SK-N-SH treated with all-trans-retinoic acid at 6 μM for 48 hours (cell line): ENCODE results near the gene SHANK1.
A peak's percentile ranks its signal among the peaks of the same experiment; 100 is the strongest.
"Not testable (repeated sequence)": the region's sequence is repeated elsewhere in the genome, so short reads cannot be mapped to it uniquely, and the experiment has no call there.

ENCODE experiments used
- ATAC-seq: fragments of 200-7000 bp; cut with Tn5 transposase; 3 replicates; pipeline ENCODE4 v1.9.1; 2020; ENCODE audit warnings: mild to moderate bottlenecking, moderate library complexity
- ARNTL ChIP-seq: fragments of 450-650 bp; formaldehyde crosslinking; IDR thresholded peaks from 2 replicates; pipeline ENCODE4 v1.5.0; 2020; ENCODE audit warnings: low read depth, mild to moderate bottlenecking, moderate library complexity, borderline replicate concordance
- BACH2 ChIP-seq: fragments of 250-450 bp; sonication (Bioruptor Pico); IDR thresholded peaks from 2 replicates; pipeline ENCODE4 v1.9.0; 2021; ENCODE audit warnings: mild to moderate bottlenecking, borderline replicate concordance
- CSDC2 ChIP-seq: fragments of 250-450 bp; sonication (Bioruptor Pico); IDR thresholded peaks from 2 replicates; pipeline ENCODE4 v1.5.0; 2020; ENCODE audit warnings: mild to moderate bottlenecking, moderate library complexity
- CSRNP3 ChIP-seq: fragments of 250-450 bp; sonication (Bioruptor Pico); IDR thresholded peaks from 2 replicates; pipeline ENCODE4 v1.5.1; 2021; ENCODE audit warnings: mild to moderate bottlenecking, moderate library complexity
- ESRRG ChIP-seq: fragments of 250-450 bp; sonication (Bioruptor Pico); IDR thresholded peaks from 2 replicates; pipeline ENCODE4 v1.6.1; 2021; ENCODE audit warnings: mild to moderate bottlenecking
- GLIS3 ChIP-seq: fragments of 250-450 bp; sonication (Bioruptor Pico); IDR thresholded peaks from 2 replicates; pipeline ENCODE4 v1.5.0; 2020; ENCODE audit warnings: mild to moderate bottlenecking, moderate library complexity
- OSR1 ChIP-seq: fragments of 250-450 bp; sonication (Bioruptor Pico); IDR thresholded peaks from 2 replicates; pipeline ENCODE4 v1.8.0; 2022; ENCODE audit warnings: moderate library complexity, mild to moderate bottlenecking, inconsistent platforms
- PPARA ChIP-seq: fragments of 250-450 bp; sonication (Bioruptor Pico); IDR thresholded peaks from 2 replicates; pipeline ENCODE4 v1.5.0; 2020; ENCODE audit warnings: mild to moderate bottlenecking, borderline replicate concordance
- TCF4 ChIP-seq: fragments of 250-450 bp; sonication (Bioruptor Pico); IDR thresholded peaks from 2 replicates; pipeline ENCODE4 v1.8.0; 2021; ENCODE audit warnings: mild to moderate bottlenecking, moderate library complexity, borderline replicate concordance
- TOX ChIP-seq: fragments of 250-450 bp; sonication (Bioruptor Pico); IDR thresholded peaks from 2 replicates; pipeline ENCODE4 v1.8.0; 2021; ENCODE audit warnings: mild to moderate bottlenecking, moderate library complexity, borderline replicate concordance
- TSHZ2 ChIP-seq: fragments of 250-450 bp; sonication (Bioruptor Pico); IDR thresholded peaks from 2 replicates; pipeline ENCODE4 v1.5.0; 2020; ENCODE audit warnings: mild to moderate bottlenecking, moderate library complexity
- ZC3H10 ChIP-seq: fragments of 250-450 bp; sonication (Bioruptor Pico); IDR thresholded peaks from 2 replicates; pipeline ENCODE4 v1.5.1; 2021; ENCODE audit warnings: mild to moderate bottlenecking, moderate library complexity
- ZFP3 ChIP-seq: fragments of 250-450 bp; sonication (Bioruptor Pico); IDR thresholded peaks from 2 replicates; pipeline ENCODE4 v1.5.0; 2020; ENCODE audit warnings: mild to moderate bottlenecking, moderate library complexity
- ZFP30 ChIP-seq: fragments of 450-650 bp; formaldehyde crosslinking; IDR thresholded peaks from 2 replicates; pipeline ENCODE4 v1.5.0; 2022; ENCODE audit warnings: mild to moderate bottlenecking, moderate library complexity
- ZNF70 ChIP-seq: fragments of 450-650 bp; formaldehyde crosslinking; IDR thresholded peaks from 2 replicates; pipeline ENCODE4 v1.5.0; 2020; ENCODE audit warnings: mild to moderate bottlenecking, moderate library complexity
- ZNF8 ChIP-seq: fragments of 450-650 bp; formaldehyde crosslinking; IDR thresholded peaks from 2 replicates; pipeline ENCODE4 v1.5.0; 2020; ENCODE audit warnings: mild to moderate bottlenecking, moderate library complexity
- TF ChIP-seq, protein P1 (sequence below): fragments of 250-450 bp; sonication (Bioruptor Pico); IDR thresholded peaks from 2 replicates; pipeline ENCODE4 v1.8.0; 2021; ENCODE audit warnings: low read depth, mild to moderate bottlenecking, moderate library complexity, borderline replicate concordance
- TF ChIP-seq, protein P2 (sequence below): fragments of 250-450 bp; sonication (Bioruptor Pico); IDR thresholded peaks from 2 replicates; pipeline ENCODE4 v1.8.0; 2020; ENCODE audit warnings: mild to moderate bottlenecking, moderate library complexity, borderline replicate concordance
- TF ChIP-seq, protein P3 (sequence below): fragments of 250-450 bp; sonication (Bioruptor Pico); IDR thresholded peaks from 2 replicates; pipeline ENCODE4 v1.5.1; 2020; ENCODE audit warnings: low read depth, mild to moderate bottlenecking, moderate library complexity

SHANK1 gene

DNA sequence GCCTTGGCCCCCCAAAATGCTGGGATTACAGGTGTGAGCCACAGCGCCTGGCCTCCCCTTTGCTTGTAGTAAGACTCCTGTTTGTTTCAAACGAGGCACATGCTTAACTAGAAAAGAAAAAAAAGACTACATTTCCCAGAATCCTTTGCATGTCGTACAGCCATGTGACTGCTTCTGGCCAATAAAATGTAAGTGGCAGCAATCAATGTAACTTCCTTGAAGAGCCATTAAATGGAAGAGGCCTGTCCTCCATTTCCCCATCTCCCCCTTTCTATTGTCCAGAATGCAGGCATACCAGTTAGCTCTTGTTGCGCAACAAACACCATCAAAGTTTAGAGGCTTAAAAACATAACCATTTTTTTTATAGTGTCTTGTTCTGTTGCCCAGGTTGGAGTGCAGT is 40.3 kb upstream of the SHANK1 start:
- 0 out of 3 replicates have a peak, but pooled peaks have one; percentile 30 for ATAC-seq
- TF ChIP-seq OSR1 (CRISPR knock-in tag), result no peak
- TF ChIP-seq ZC3H10 (CRISPR knock-in tag), result no peak
- TF ChIP-seq TSHZ2 (CRISPR knock-in tag), result no peak
- TF ChIP-seq ZFP30 (CRISPR knock-in tag), result no peak
- TF ChIP-seq TOX (CRISPR knock-in tag), result no peak
- no peak for TF ChIP-seq CSRNP3 (CRISPR knock-in tag)
- no peak for TF ChIP-seq ARNTL (CRISPR knock-in tag)
- no peak for TF ChIP-seq TCF4
- no peak for TF ChIP-seq ZNF8
- TF ChIP-seq ZFP3, result no peak
- TF ChIP-seq BACH2 (CRISPR knock-in tag), result no peak
- no peak for TF ChIP-seq CSDC2 (CRISPR knock-in tag)

GRCh38 chr19:50759076-50759475 is 39.5 kb upstream of the SHANK1 start:
- ATAC-seq, result not testable (repeated sequence)

- ATAC-seq, result not testable (repeated sequence)
Observed at GRCh38 chr19:50757624-50758023, 38.0 kb upstream of the SHANK1 start.

- peak; percentile 28; the same call in 2 of the 3 replicates for ATAC-seq
Observed at GRCh38 chr19:50756244-50756643, 36.6 kb upstream of the SHANK1 start.

GRCh38 chr19:50753879-50754278 is 34.3 kb upstream of the SHANK1 start:
- ATAC-seq, result no peak
- TF ChIP-seq PPARA, result no peak
- TF ChIP-seq, protein P1, sequence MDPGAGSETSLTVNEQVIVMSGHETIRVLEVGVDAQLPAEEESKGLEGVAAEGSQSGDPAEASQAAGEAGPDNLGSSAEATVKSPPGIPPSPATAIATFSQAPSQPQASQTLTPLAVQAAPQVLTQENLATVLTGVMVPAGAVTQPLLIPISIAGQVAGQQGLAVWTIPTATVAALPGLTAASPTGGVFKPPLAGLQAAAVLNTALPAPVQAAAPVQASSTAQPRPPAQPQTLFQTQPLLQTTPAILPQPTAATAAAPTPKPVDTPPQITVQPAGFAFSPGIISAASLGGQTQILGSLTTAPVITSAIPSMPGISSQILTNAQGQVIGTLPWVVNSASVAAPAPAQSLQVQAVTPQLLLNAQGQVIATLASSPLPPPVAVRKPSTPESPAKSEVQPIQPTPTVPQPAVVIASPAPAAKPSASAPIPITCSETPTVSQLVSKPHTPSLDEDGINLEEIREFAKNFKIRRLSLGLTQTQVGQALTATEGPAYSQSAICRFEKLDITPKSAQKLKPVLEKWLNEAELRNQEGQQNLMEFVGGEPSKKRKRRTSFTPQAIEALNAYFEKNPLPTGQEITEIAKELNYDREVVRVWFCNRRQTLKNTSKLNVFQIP (CRISPR knock-in tag), result no peak
- TF ChIP-seq, protein P2, sequence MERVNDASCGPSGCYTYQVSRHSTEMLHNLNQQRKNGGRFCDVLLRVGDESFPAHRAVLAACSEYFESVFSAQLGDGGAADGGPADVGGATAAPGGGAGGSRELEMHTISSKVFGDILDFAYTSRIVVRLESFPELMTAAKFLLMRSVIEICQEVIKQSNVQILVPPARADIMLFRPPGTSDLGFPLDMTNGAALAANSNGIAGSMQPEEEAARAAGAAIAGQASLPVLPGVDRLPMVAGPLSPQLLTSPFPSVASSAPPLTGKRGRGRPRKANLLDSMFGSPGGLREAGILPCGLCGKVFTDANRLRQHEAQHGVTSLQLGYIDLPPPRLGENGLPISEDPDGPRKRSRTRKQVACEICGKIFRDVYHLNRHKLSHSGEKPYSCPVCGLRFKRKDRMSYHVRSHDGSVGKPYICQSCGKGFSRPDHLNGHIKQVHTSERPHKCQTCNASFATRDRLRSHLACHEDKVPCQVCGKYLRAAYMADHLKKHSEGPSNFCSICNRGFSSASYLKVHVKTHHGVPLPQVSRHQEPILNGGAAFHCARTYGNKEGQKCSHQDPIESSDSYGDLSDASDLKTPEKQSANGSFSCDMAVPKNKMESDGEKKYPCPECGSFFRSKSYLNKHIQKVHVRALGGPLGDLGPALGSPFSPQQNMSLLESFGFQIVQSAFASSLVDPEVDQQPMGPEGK (CRISPR knock-in tag), result no peak
- no peak for TF ChIP-seq ZFP30 (CRISPR knock-in tag)
- no peak for TF ChIP-seq ZNF70
- TF ChIP-seq, protein P3, sequence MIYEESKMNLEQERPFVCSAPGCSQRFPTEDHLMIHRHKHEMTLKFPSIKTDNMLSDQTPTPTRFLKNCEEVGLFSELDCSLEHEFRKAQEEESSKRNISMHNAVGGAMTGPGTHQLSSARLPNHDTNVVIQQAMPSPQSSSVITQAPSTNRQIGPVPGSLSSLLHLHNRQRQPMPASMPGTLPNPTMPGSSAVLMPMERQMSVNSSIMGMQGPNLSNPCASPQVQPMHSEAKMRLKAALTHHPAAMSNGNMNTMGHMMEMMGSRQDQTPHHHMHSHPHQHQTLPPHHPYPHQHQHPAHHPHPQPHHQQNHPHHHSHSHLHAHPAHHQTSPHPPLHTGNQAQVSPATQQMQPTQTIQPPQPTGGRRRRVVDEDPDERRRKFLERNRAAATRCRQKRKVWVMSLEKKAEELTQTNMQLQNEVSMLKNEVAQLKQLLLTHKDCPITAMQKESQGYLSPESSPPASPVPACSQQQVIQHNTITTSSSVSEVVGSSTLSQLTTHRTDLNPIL (CRISPR knock-in tag), result no peak
- no peak for TF ChIP-seq TSHZ2 (CRISPR knock-in tag)
- no peak for TF ChIP-seq ESRRG (CRISPR knock-in tag)
- no peak for TF ChIP-seq GLIS3 (CRISPR knock-in tag)
- TF ChIP-seq ARNTL (CRISPR knock-in tag), result no peak
- TF ChIP-seq TCF4, result no peak
- no peak for TF ChIP-seq CSDC2 (CRISPR knock-in tag)
- TF ChIP-seq OSR1 (CRISPR knock-in tag), result no peak
- no peak for TF ChIP-seq ZFP3
- TF ChIP-seq, all 23 proteins: peak for 0
